IMR-90 (cell line): ENCODE measurements around the gene NAXE. TPM values are rescaled to one million over a fixed set of nuclear protein-coding genes. Genes with fewer than 3 reads are reported as not detected.

Experiments used
- ATAC-seq: fragments of 200-7000 bp; cut with Tn5 transposase; 2 replicates; pipeline ENCODE4 v1.9.1; 2020; ENCODE audit warnings: low read depth, mild to moderate bottlenecking, moderate library complexity
- BruUV-seq: library from RNA; stranded (reverse); fragments of 400-500 nt; replicated peaks from 2 replicates; lab custom pipeline; 2021; lab: Mats Ljungman, UMichigan
- CTCF ChIA-PET: fragments of 300-600 bp; formaldehyde crosslinking; extraction: SDS; loops from one replicate; lab custom pipeline; 2021; ENCODE audit warnings: antibody characterized with exemption; lab: Yijun Ruan, JAX
- POLR2A ChIA-PET: fragments of 300-600 bp; sonication (Branson Sonifier 250); formaldehyde crosslinking; loops from one replicate; lab custom pipeline; 2022; ENCODE audit warnings: antibody characterized with exemption; ENCODE audit not compliant: unreplicated experiment; lab: Charles Lee
- DNase-seq: peaks from one replicate; pipeline ENCODE4 v3.0.0; 2013
- H2AFZ ChIP-seq: replicated peaks from 2 replicates; pipeline ENCODE3; 2013; ENCODE audit warnings: low read length, mild to moderate bottlenecking; ENCODE audit not compliant: poor library complexity
- H2AK5ac ChIP-seq: 2 replicates; pipeline ENCODE4 v1.6.1; 2013; ENCODE audit warnings: low read depth, low read length, inconsistent platforms
- H2AK9ac ChIP-seq: replicated peaks from 2 replicates; pipeline ENCODE3; 2013; ENCODE audit warnings: mild to moderate bottlenecking, low read depth, low read length, moderate library complexity; ENCODE audit not compliant: poor library complexity
- H2BK120ac ChIP-seq: 2 replicates; pipeline ENCODE4 v1.6.1; 2013; ENCODE audit warnings: low read depth, low read length, inconsistent platforms
- H2BK15ac ChIP-seq: 3 replicates; pipeline ENCODE4 v1.6.1; 2013; ENCODE audit warnings: low read depth, low read length, inconsistent platforms
- H2BK20ac ChIP-seq: 2 replicates; pipeline ENCODE4 v1.6.1; 2013; ENCODE audit warnings: low read depth, mild to moderate bottlenecking, inconsistent platforms, low read length, moderate library complexity
- H2BK5ac ChIP-seq: 2 replicates; pipeline ENCODE4 v1.6.1; 2013; ENCODE audit warnings: mild to moderate bottlenecking, low read depth, low read length, inconsistent platforms; ENCODE audit not compliant: poor library complexity, severe bottlenecking
- H3K14ac ChIP-seq: replicated peaks from 2 replicates; pipeline ENCODE4 v1.6.1; 2013; ENCODE audit warnings: low read depth, low read length, inconsistent platforms
- H3K18ac ChIP-seq: 2 replicates; pipeline ENCODE4 v1.6.1; 2013; ENCODE audit warnings: low read depth, low read length, control low read depth
- H3K23ac ChIP-seq: 2 replicates; pipeline ENCODE4 v1.6.1; 2013; ENCODE audit warnings: low read depth, low read length, inconsistent platforms
- H3K27ac ChIP-seq: 2 replicates; pipeline ENCODE4 v1.5.1; 2013; ENCODE audit warnings: mild to moderate bottlenecking, control low read depth, low read length; ENCODE audit not compliant: insufficient read depth
- H3K27me3 ChIP-seq: 2 replicates; pipeline ENCODE4 v1.6.1; 2013; ENCODE audit warnings: low read length; ENCODE audit not compliant: control insufficient read depth, insufficient read depth
- H3K36me3 ChIP-seq: 2 replicates; pipeline ENCODE4 v1.6.1; 2013; ENCODE audit warnings: low read length, mixed read lengths; ENCODE audit not compliant: control insufficient read depth, insufficient read depth
- H3K4ac ChIP-seq: 2 replicates; pipeline ENCODE4 v1.6.1; 2013; ENCODE audit warnings: low read depth, low read length, inconsistent platforms
- H3K4me1 ChIP-seq: 2 replicates; pipeline ENCODE4 v1.6.1; 2013; ENCODE audit warnings: low read length, mixed read lengths; ENCODE audit not compliant: control insufficient read depth, insufficient read depth
- H3K4me2 ChIP-seq: 2 replicates; pipeline ENCODE4 v1.6.1; 2013; ENCODE audit warnings: low read depth, mild to moderate bottlenecking, control low read depth, low read length, moderate library complexity
- H3K4me3 ChIP-seq: 2 replicates; pipeline ENCODE4 v1.5.1; 2013; ENCODE audit warnings: low read depth, mild to moderate bottlenecking, control low read depth, low read length, moderate library complexity; ENCODE audit not compliant: insufficient read depth
- H3K56ac ChIP-seq: 2 replicates; pipeline ENCODE4 v1.6.1; 2013; ENCODE audit warnings: low read length, inconsistent platforms; ENCODE audit not compliant: insufficient read depth; ENCODE audit errors: extremely low read depth
- H3K79me1 ChIP-seq, 2 experiments: 2 replicates each; pipeline ENCODE4 v1.6.1; 2013; ENCODE audit warnings: low read length in 2 of 2, inconsistent platforms in 1 of 2, low read depth in 1 of 2
- H3K9ac ChIP-seq: 2 replicates; pipeline ENCODE4 v1.6.1; 2013; ENCODE audit warnings: low read depth, low read length, control low read depth
- H3K9me1 ChIP-seq: 2 replicates; pipeline ENCODE4 v1.6.1; 2013; ENCODE audit warnings: low read length, inconsistent platforms; ENCODE audit not compliant: insufficient read depth
- H3K9me3 ChIP-seq: 2 replicates; pipeline ENCODE4 v1.6.1; 2013; ENCODE audit warnings: low read length; ENCODE audit not compliant: control insufficient read depth, insufficient read depth
- H4K20me1 ChIP-seq: 2 replicates; pipeline ENCODE4 v1.6.1; 2013; ENCODE audit warnings: low read length, inconsistent platforms; ENCODE audit not compliant: insufficient read depth
- H4K5ac ChIP-seq: 2 replicates; pipeline ENCODE4 v1.6.1; 2013; ENCODE audit warnings: mild to moderate bottlenecking, low read depth, low read length, control low read depth
- H4K8ac ChIP-seq, 2 experiments: 2 replicates each; pipeline ENCODE4 v1.6.1; 2013; ENCODE audit warnings: low read depth in 2 of 2, low read length in 2 of 2, control low read depth in 1 of 2, inconsistent platforms in 1 of 2
- H4K91ac ChIP-seq: 2 replicates; pipeline ENCODE4 v1.6.1; 2013; ENCODE audit warnings: low read depth, low read length, inconsistent platforms; ENCODE audit not compliant: insufficient read depth
- CEBPB ChIP-seq: IDR thresholded peaks from 2 replicates; pipeline ENCODE4 v1.6.1; 2012; ENCODE audit warnings: low read depth, low read length, improper control_type of control experiment
- CHD1 ChIP-seq: IDR thresholded peaks from 2 replicates; pipeline ENCODE4 v1.6.1; 2012; ENCODE audit warnings: low read depth, low read length, improper control_type of control experiment
- FOS ChIP-seq: fragments of 150-350 bp; IDR thresholded peaks from 2 replicates; pipeline ENCODE4 v1.6.1; 2016; ENCODE audit warnings: low read depth, low read length
- MAFK ChIP-seq: IDR thresholded peaks from 2 replicates; pipeline ENCODE4 v1.6.1; 2012; ENCODE audit warnings: low read depth, low read length, improper control_type of control experiment
- MXI1 ChIP-seq: IDR thresholded peaks from 2 replicates; pipeline ENCODE4 v1.6.1; 2012; ENCODE audit warnings: low read depth, mild to moderate bottlenecking, low read length, moderate library complexity, borderline replicate concordance
- NFE2L2 ChIP-seq: fragments of 150-350 bp; IDR thresholded peaks from 2 replicates; pipeline ENCODE4 v1.6.1; 2016; ENCODE audit warnings: low read depth, mild to moderate bottlenecking, low read length
- POLR2A ChIP-seq: IDR thresholded peaks from 2 replicates; pipeline ENCODE4 v1.6.1; 2012; ENCODE audit warnings: mild to moderate bottlenecking, low read depth, low read length
- RAD21 ChIP-seq: IDR thresholded peaks from 2 replicates; pipeline ENCODE4 v1.6.1; 2012; ENCODE audit warnings: low read length, improper control_type of control experiment
- RCOR1 ChIP-seq: IDR thresholded peaks from 2 replicates; pipeline ENCODE4 v1.6.1; 2012; ENCODE audit warnings: mild to moderate bottlenecking, low read length, improper control_type of control experiment; ENCODE audit not compliant: insufficient replicate concordance
- RFX5 ChIP-seq: IDR thresholded peaks from 2 replicates; pipeline ENCODE4 v1.8.0; 2012; ENCODE audit warnings: low read depth, mild to moderate bottlenecking, low read length, moderate library complexity
- SMC3 ChIP-seq: fragments of 150-350 bp; IDR thresholded peaks from 2 replicates; pipeline ENCODE4 v1.6.1; 2016; ENCODE audit warnings: low read depth, mild to moderate bottlenecking, antibody characterized with exemption, low read length, moderate library complexity
- WGBS, 2 experiments: methylation state at CpG; one replicate each; pipeline versions ENCODE4 v1.1.5 to v1.1.7; 2013; ENCODE audit warnings: missing lambda C conversion rate in 2 of 2; ENCODE audit not compliant: insufficient read length in 1 of 2; ENCODE audit errors: extremely low coverage in 2 of 2; 5-methylcytosine and 5-hydroxymethylcytosine counted together
- dilution Hi-C: fragments of 300-500 bp; cut with HindIII; formaldehyde crosslinking; loops from one replicate; pipeline ENCODE4 v1.14.3; 2018; ENCODE audit warnings: low sequenced_read_pairs; ENCODE audit not compliant: unreplicated experiment
- in situ Hi-C: fragments of 300-500 bp; cut with MboI; formaldehyde crosslinking; loops from 3 replicates; pipeline ENCODE4 v1.14.3; 2019; ENCODE audit warnings: low sequenced_read_pairs, inconsistent platforms, mixed read lengths
- intact Hi-C: fragments of 100-400 bp; cut with micrococcal nuclease; formaldehyde crosslinking; loops from 2 replicates; pipeline ENCODE4 v1.10.0; 2022
- polyA plus RNA-seq, 3 experiments: library from polyadenylated mRNA; depleted of rRNA; stranded (reverse); fragments of >200 nt; gene quantifications; 2 replicates each; pipeline ENCODE4 v1.2.3, GENCODE V29; 2012; ENCODE audit warnings: low replicate concordance in 1 of 3
- total RNA-seq: library from RNA; depleted of rRNA; stranded (reverse); fragments of >200 nt; gene quantifications from 2 replicates; pipeline ENCODE4 v1.2.3, GENCODE V29; 2012
- TF ChIP-seq, protein P1 (sequence below): conservative IDR thresholded peaks from 2 replicates; pipeline ENCODE4 v1.5.1; 2012; ENCODE audit warnings: mild to moderate bottlenecking, low read depth, low read length, improper control_type of control experiment
- TF ChIP-seq, protein P2 (sequence below): fragments of 150-350 bp; IDR thresholded peaks from 2 replicates; pipeline ENCODE4 v1.6.1; 2017; ENCODE audit warnings: mild to moderate bottlenecking, antibody characterized with exemption, low read length, low read depth
- TF ChIP-seq, protein P3 (sequence below): fragments of 150-350 bp; IDR thresholded peaks from 2 replicates; pipeline ENCODE4 v1.6.1; 2016; ENCODE audit warnings: low read depth, mild to moderate bottlenecking, low read length, moderate library complexity, borderline replicate concordance

The NAXE gene
- total and polyA plus RNA-seq, 2 of the 4 experiments (the other 2 are of a cell fraction) = 61.0 to 74.2 TPM

DNA sequence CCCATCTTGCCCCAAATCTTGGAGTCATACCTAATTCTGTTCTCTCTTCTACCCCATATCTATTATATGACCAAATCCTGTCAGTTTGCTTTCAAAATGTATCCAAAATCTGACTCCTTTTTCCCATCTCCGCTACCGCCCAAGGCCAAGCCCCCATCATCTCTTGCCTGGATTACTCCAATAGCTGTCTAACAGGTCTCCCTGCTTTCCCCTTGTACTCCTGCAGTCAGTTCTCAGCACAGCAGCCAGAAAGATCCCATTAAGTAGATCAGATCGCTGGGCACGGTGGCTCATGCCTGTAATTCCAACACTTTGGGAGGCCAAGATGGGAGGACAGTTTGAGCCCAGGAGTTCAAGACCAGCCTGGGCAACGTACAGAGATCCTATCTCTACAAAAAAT is 39.1 kb upstream of the NAXE start:
- no peak overlapping the region for H2BK20ac ChIP-seq
- in situ Hi-C loops = no loop called here
- no peak overlapping the region for H4K91ac ChIP-seq
- peak overlapping the region; percentile 61 for H2AK9ac ChIP-seq
- no peaks in the 10 kb centered on the region for H4K20me1 ChIP-seq
- H3K14ac ChIP-seq = peak overlapping the region; percentile 63; the same call in 1 of the 2 replicates
- H3K36me3 ChIP-seq = peaks cover 11% of the 10 kb centered on the region
- H3K79me1 ChIP-seq = peaks cover 0 to 22% of the 10 kb centered on the region in 2 experiments; a peak in 3 of 4 replicates
- no peak overlapping the region for H3K27ac ChIP-seq
- CTCF ChIA-PET = no interaction called here
- intact Hi-C loops = no loop called here
- BruUV-seq = no TSS peak
- no peak overlapping the region for H3K4ac ChIP-seq
- H3K18ac ChIP-seq = no peak overlapping the region
- TF ChIP-seq RFX5 (no peak), MAFK (no peak), SMC3 (no peak), FOS (no peak), RAD21 (no peak), MXI1 (no peak), POLR2A (no peak), CEBPB (no peak), CHD1 (no peak), RCOR1 (no peak), NFE2L2 (no peak)
- TF ChIP-seq, protein P1, sequence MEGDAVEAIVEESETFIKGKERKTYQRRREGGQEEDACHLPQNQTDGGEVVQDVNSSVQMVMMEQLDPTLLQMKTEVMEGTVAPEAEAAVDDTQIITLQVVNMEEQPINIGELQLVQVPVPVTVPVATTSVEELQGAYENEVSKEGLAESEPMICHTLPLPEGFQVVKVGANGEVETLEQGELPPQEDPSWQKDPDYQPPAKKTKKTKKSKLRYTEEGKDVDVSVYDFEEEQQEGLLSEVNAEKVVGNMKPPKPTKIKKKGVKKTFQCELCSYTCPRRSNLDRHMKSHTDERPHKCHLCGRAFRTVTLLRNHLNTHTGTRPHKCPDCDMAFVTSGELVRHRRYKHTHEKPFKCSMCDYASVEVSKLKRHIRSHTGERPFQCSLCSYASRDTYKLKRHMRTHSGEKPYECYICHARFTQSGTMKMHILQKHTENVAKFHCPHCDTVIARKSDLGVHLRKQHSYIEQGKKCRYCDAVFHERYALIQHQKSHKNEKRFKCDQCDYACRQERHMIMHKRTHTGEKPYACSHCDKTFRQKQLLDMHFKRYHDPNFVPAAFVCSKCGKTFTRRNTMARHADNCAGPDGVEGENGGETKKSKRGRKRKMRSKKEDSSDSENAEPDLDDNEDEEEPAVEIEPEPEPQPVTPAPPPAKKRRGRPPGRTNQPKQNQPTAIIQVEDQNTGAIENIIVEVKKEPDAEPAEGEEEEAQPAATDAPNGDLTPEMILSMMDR = no peak
- TF ChIP-seq, protein P2, sequence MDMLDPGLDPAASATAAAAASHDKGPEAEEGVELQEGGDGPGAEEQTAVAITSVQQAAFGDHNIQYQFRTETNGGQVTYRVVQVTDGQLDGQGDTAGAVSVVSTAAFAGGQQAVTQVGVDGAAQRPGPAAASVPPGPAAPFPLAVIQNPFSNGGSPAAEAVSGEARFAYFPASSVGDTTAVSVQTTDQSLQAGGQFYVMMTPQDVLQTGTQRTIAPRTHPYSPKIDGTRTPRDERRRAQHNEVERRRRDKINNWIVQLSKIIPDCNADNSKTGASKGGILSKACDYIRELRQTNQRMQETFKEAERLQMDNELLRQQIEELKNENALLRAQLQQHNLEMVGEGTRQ = no peak
- TF ChIP-seq, protein P3, sequence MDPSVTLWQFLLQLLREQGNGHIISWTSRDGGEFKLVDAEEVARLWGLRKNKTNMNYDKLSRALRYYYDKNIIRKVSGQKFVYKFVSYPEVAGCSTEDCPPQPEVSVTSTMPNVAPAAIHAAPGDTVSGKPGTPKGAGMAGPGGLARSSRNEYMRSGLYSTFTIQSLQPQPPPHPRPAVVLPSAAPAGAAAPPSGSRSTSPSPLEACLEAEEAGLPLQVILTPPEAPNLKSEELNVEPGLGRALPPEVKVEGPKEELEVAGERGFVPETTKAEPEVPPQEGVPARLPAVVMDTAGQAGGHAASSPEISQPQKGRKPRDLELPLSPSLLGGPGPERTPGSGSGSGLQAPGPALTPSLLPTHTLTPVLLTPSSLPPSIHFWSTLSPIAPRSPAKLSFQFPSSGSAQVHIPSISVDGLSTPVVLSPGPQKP = no peak
- POLR2A ChIA-PET = no interaction called here
- no peak overlapping the region for H3K23ac ChIP-seq
- H3K9me3 ChIP-seq = no peaks in the 10 kb centered on the region
- H3K9me1 ChIP-seq = peaks cover 8% of the 10 kb centered on the region
- dilution Hi-C loops = no loop called here
- H2BK5ac ChIP-seq = no peak overlapping the region
- H3K4me1 ChIP-seq = no peaks in the 10 kb centered on the region
- DNase-seq = no peak
- H2BK120ac ChIP-seq = no peak overlapping the region
- no peaks in the 10 kb centered on the region for H3K27me3 ChIP-seq
- H4K5ac ChIP-seq = no peak overlapping the region
- H4K8ac ChIP-seq = no peak overlapping the region
- H3K56ac ChIP-seq = no peak overlapping the region
- WGBS, 2 experiments = 50% methylated on average over 2 of the region's 5 CpGs; no CpG with 5 or more reads in 1 of the 2 experiments
- no peak for ATAC-seq
- no peak overlapping the region for H3K4me3 ChIP-seq
- H3K9ac ChIP-seq = no peak overlapping the region
- no peak overlapping the region; the same call in 1 of the 2 replicates for H2AK5ac ChIP-seq
- H2BK15ac ChIP-seq = no peak overlapping the region
- no peak overlapping the region for H2AFZ ChIP-seq
- no peak overlapping the region for H3K4me2 ChIP-seq
